HG02938 (cell line): Measurements from ENCODE around the gene PAQR7.
A peak's percentile ranks its signal among the peaks of the same experiment; 100 is the strongest.
"Not testable (repeated sequence)": the region's sequence is repeated elsewhere in the genome, so short reads cannot be mapped to it uniquely, and the experiment has no call there.

ENCODE experiments used
- ATAC-seq: cut with Tn5 transposase; IDR thresholded peaks from one replicate; pipeline ENCODE4 v1.9.1; 2021; ENCODE audit warnings: mild to moderate bottlenecking, moderate library complexity; ENCODE audit not compliant: unreplicated experiment

The PAQR7 gene

GRCh38 chr1:25854554-25854953, 21.0 kb downstream of the PAQR7 start:
- ATAC-seq: no peak

GRCh38 chr1:25848531-25848930, 27.0 kb downstream of the PAQR7 start:
- ATAC-seq: no peak

GRCh38 chr1:25847929-25848328, 27.6 kb downstream of the PAQR7 start:
- ATAC-seq: no peak

- no peak for ATAC-seq
Measured at GRCh38 chr1:25845664-25846063, 29.8 kb downstream of the PAQR7 start.

- ATAC-seq: no peak
Measured at GRCh38 chr1:25844536-25845337, 30.8 kb downstream of the PAQR7 start.

- no peak for ATAC-seq
Measured at GRCh38 chr1:25843483-25843882, 32.0 kb downstream of the PAQR7 start.

GRCh38 chr1:25839808-25840207, 35.7 kb downstream of the PAQR7 start:
- not testable (repeated sequence) for ATAC-seq

- ATAC-seq: no peak
Measured at GRCh38 chr1:25837262-25837875, 38.1 kb downstream of the PAQR7 start.

GRCh38 chr1:25836695-25837094, 38.8 kb downstream of the PAQR7 start:
- no peak for ATAC-seq

GRCh38 chr1:25834894-25835293, 40.6 kb downstream of the PAQR7 start:
- ATAC-seq: no peak

- no peak for ATAC-seq
Measured at GRCh38 chr1:25833158-25833557, 42.4 kb downstream of the PAQR7 start.

- ATAC-seq: no peak
Measured at GRCh38 chr1:25832336-25833037, 43.0 kb downstream of the PAQR7 start.

- ATAC-seq: no peak
Measured at GRCh38 chr1:25831569-25832196, 43.8 kb downstream of the PAQR7 start.

- ATAC-seq: no peak
Measured at GRCh38 chr1:25829046-25829445, 46.5 kb downstream of the PAQR7 start.

GRCh38 chr1:25828491-25828890, 47.0 kb downstream of the PAQR7 start:
- ATAC-seq: no peak

GRCh38 chr1:25826571-25826970, 48.9 kb downstream of the PAQR7 start:
- no peak for ATAC-seq

GRCh38 chr1:25825605-25826004, 49.9 kb downstream of the PAQR7 start:
- ATAC-seq: no peak

GRCh38 chr1:25821630-25822091, 53.8 kb downstream of the PAQR7 start:
- ATAC-seq: no peak

- no peak for ATAC-seq
Measured at GRCh38 chr1:25821112-25821476, 54.4 kb downstream of the PAQR7 start.

- peak; percentile 42 for ATAC-seq
Measured at GRCh38 chr1:25820247-25821111, 55.0 kb downstream of the PAQR7 start.
